ENCODE results near the gene HS3ST4.
"Not testable (repeated sequence)": the region's sequence is repeated elsewhere in the genome, so short reads cannot be mapped to it uniquely, and the experiment has no call there.

HS3ST4 gene

GRCh38 chr16:25966172-25967097, 274.7 kb downstream of the HS3ST4 start:
- in situ Hi-C loops (cut with MboI; ENCODE audit: low sequenced_read_pairs) = no loop called here

- in situ Hi-C loops (cut with MboI; ENCODE audit: low sequenced_read_pairs) = no loop called here
Measured at GRCh38 chr16:25977121-25977520, 285.4 kb downstream of the HS3ST4 start.

GRCh38 chr16:25978218-25978617, 286.5 kb downstream of the HS3ST4 start:
- in situ Hi-C loops (cut with MboI; ENCODE audit: low sequenced_read_pairs) = no loop called here

GRCh38 chr16:25988084-25988483, 296.3 kb downstream of the HS3ST4 start:
- in situ Hi-C loops (cut with MboI; ENCODE audit: low sequenced_read_pairs) = no loop called here

GRCh38 chr16:25988882-25989281, 297.1 kb downstream of the HS3ST4 start:
- in situ Hi-C loops (cut with MboI; ENCODE audit: low sequenced_read_pairs) = no loop called here

- in situ Hi-C loops (cut with MboI; ENCODE audit: low sequenced_read_pairs) = no loop called here
Measured at GRCh38 chr16:25996052-25996451, 304.3 kb downstream of the HS3ST4 start.

- in situ Hi-C loops (cut with MboI; ENCODE audit: low sequenced_read_pairs) = no loop called here
Measured at GRCh38 chr16:26005336-26005735, 313.6 kb downstream of the HS3ST4 start.

GRCh38 chr16:26012376-26012775, 320.6 kb downstream of the HS3ST4 start:
- in situ Hi-C loops (cut with MboI; ENCODE audit: low sequenced_read_pairs) = no loop called here

GRCh38 chr16:26015776-26016175, 324.0 kb downstream of the HS3ST4 start:
- in situ Hi-C loops (cut with MboI; ENCODE audit: low sequenced_read_pairs) = no loop called here

- in situ Hi-C loops (cut with MboI; ENCODE audit: low sequenced_read_pairs) = no loop called here
Measured at GRCh38 chr16:26016989-26017388, 325.2 kb downstream of the HS3ST4 start.

- in situ Hi-C loops (cut with MboI; ENCODE audit: low sequenced_read_pairs) = no loop called here
Measured at GRCh38 chr16:26019381-26020242, 327.9 kb downstream of the HS3ST4 start.

- in situ Hi-C loops (cut with MboI; ENCODE audit: low sequenced_read_pairs) = no loop called here
Measured at GRCh38 chr16:26026709-26027450, 335.1 kb downstream of the HS3ST4 start.

- in situ Hi-C loops (cut with MboI; ENCODE audit: low sequenced_read_pairs) = no loop called here
Measured at GRCh38 chr16:26031286-26031685, 339.5 kb downstream of the HS3ST4 start.

- in situ Hi-C loops (cut with MboI; ENCODE audit: low sequenced_read_pairs) = not testable (repeated sequence)
Measured at GRCh38 chr16:26032661-26033060, 340.9 kb downstream of the HS3ST4 start.

- in situ Hi-C loops (cut with MboI; ENCODE audit: low sequenced_read_pairs) = no loop called here
Measured at GRCh38 chr16:26041952-26042668, 350.4 kb downstream of the HS3ST4 start.

GRCh38 chr16:26050472-26050871, 358.7 kb downstream of the HS3ST4 start:
- in situ Hi-C loops (cut with MboI; ENCODE audit: low sequenced_read_pairs) = no loop called here

- in situ Hi-C loops (cut with MboI; ENCODE audit: low sequenced_read_pairs) = no loop called here
Measured at GRCh38 chr16:26051063-26051462, 359.3 kb downstream of the HS3ST4 start.

- in situ Hi-C loops (cut with MboI; ENCODE audit: low sequenced_read_pairs) = no loop called here
Measured at GRCh38 chr16:26053889-26054288, 362.1 kb downstream of the HS3ST4 start.

GRCh38 chr16:26058326-26058725, 366.6 kb downstream of the HS3ST4 start:
- in situ Hi-C loops (cut with MboI; ENCODE audit: low sequenced_read_pairs) = no loop called here

GRCh38 chr16:26070302-26071100, 378.7 kb downstream of the HS3ST4 start:
- in situ Hi-C loops (cut with MboI; ENCODE audit: low sequenced_read_pairs) = no loop called here
